ENCODE results near the gene EXOC1. TPM values are rescaled to one million over a fixed set of nuclear protein-coding genes. Genes with fewer than 3 reads are reported as not detected.
A peak's percentile ranks its signal among the peaks of the same experiment; 100 is the strongest.

EXOC1 gene
- total and polyA plus RNA-seq, 10 of the 15 experiments (the other 5 are each of a cell fraction or from before 2014, with no cell fraction given): 11.8 to 36.6 (median 21.1) TPM

DNA sequence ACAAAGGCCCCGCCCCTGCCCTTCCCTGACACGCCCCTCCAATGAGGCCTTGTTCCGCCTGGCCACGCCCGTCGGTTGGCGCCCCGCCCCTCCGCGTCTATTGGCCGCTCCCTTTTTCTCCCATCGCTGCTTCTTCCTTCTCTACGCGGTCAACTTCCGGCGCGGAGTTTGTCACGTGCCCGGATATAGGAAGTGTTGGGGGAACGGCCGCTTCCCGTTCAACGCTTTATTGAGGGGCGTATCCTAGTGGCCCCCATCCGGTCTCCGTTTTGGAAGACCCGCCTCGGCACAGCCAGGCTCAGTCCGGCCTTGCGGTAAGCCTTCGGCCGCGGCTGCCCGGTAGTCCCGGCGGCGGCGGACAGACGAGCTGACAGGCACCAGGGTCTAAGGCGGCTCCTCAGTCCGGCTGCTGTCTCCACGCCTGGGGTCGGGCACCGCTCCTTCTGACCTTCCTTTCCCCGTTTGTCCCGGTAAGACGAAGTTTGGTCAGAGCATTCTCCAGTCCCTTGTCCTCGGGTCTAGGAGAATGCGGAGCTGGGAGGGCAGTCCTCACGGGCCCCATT lies at the start of gene EXOC1 (continued):
- TF ChIP-seq, protein P1, sequence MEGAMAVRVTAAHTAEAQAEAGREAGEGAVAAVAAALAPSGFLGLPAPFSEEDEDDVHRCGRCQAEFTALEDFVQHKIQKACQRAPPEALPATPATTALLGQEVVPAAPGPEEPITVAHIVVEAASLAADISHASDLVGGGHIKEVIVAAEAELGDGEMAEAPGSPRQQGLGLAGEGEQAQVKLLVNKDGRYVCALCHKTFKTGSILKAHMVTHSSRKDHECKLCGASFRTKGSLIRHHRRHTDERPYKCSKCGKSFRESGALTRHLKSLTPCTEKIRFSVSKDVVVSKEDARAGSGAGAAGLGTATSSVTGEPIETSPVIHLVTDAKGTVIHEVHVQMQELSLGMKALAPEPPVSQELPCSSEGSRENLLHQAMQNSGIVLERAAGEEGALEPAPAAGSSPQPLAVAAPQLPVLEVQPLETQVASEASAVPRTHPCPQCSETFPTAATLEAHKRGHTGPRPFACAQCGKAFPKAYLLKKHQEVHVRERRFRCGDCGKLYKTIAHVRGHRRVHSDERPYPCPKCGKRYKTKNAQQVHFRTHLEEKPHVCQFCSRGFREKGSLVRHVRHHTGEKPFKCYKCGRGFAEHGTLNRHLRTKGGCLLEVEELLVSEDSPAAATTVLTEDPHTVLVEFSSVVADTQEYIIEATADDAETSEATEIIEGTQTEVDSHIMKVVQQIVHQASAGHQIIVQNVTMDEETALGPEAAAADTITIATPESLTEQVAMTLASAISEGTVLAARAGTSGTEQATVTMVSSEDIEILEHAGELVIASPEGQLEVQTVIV (IDR thresholded peaks at IDR 0.05; ENCODE audit: borderline replicate concordance, partially characterized antibody): peak; percentile 94
- TF ChIP-seq NRF1 (conservative IDR thresholded peaks at IDR 0.05; ENCODE audit: low read depth, low read length) (no peak), GATAD2B (conservative IDR thresholded peaks at IDR 0.05; ENCODE audit: low read depth) (peak; percentile 61; the same call in 1 of the 2 replicates), NBN (IDR thresholded peaks at IDR 0.05) (peak; percentile 61; the same call in 1 of the 2 replicates), CBFB (IDR thresholded peaks at IDR 0.05; ENCODE audit: low read depth) (peak; percentile 82; the same call in 1 of the 2 replicates), MYC (IDR thresholded peaks at IDR 0.05; ENCODE audit: insufficient read depth, insufficient read length, insufficient replicate concordance, low read length, severe bottlenecking) (no peak), NFYB (IDR thresholded peaks at IDR 0.05; ENCODE audit: insufficient read depth, low read depth, low read length) (peak; percentile 86; the same call in 1 of the 2 replicates), CREB1 (IDR thresholded peaks at IDR 0.05; ENCODE audit: low read depth) (peak; percentile 84; the same call in 1 of the 2 replicates), ZNF384 (IDR thresholded peaks at IDR 0.05; ENCODE audit: borderline replicate concordance, low read depth, low read length) (no peak), RUNX3 (IDR thresholded peaks at IDR 0.05; ENCODE audit: low read length) (peak; percentile 56), YY1 (IDR thresholded peaks at IDR 0.05; ENCODE audit: low read depth, low read length) (no peak), SREBF1 (IDR thresholded peaks at IDR 0.05; ENCODE audit: low read length) (no peak), SMAD1 (IDR thresholded peaks at IDR 0.05; ENCODE audit: low read depth, partially characterized antibody) (no peak), PML (IDR thresholded peaks at IDR 0.05; ENCODE audit: low read length) (peak; percentile 77), KLF5 (IDR thresholded peaks at IDR 0.05; ENCODE audit: partially characterized antibody) (peak; percentile 69), MEF2B (IDR thresholded peaks at IDR 0.05; ENCODE audit: partially characterized antibody, poor library complexity, severe bottlenecking) (no peak), ZZZ3 (IDR thresholded peaks at IDR 0.05; ENCODE audit: control insufficient read depth, insufficient read length, low read depth) (no peak), BRCA1 (IDR thresholded peaks at IDR 0.05; ENCODE audit: low read depth, low read length) (no peak)
- TF ChIP-seq, protein P2, sequence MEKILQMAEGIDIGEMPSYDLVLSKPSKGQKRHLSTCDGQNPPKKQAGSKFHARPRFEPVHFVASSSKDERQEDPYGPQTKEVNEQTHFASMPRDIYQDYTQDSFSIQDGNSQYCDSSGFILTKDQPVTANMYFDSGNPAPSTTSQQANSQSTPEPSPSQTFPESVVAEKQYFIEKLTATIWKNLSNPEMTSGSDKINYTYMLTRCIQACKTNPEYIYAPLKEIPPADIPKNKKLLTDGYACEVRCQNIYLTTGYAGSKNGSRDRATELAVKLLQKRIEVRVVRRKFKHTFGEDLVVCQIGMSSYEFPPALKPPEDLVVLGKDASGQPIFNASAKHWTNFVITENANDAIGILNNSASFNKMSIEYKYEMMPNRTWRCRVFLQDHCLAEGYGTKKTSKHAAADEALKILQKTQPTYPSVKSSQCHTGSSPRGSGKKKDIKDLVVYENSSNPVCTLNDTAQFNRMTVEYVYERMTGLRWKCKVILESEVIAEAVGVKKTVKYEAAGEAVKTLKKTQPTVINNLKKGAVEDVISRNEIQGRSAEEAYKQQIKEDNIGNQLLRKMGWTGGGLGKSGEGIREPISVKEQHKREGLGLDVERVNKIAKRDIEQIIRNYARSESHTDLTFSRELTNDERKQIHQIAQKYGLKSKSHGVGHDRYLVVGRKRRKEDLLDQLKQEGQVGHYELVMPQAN (conservative IDR thresholded peaks at IDR 0.05): peak; percentile 88
- TF ChIP-seq, protein P3, sequence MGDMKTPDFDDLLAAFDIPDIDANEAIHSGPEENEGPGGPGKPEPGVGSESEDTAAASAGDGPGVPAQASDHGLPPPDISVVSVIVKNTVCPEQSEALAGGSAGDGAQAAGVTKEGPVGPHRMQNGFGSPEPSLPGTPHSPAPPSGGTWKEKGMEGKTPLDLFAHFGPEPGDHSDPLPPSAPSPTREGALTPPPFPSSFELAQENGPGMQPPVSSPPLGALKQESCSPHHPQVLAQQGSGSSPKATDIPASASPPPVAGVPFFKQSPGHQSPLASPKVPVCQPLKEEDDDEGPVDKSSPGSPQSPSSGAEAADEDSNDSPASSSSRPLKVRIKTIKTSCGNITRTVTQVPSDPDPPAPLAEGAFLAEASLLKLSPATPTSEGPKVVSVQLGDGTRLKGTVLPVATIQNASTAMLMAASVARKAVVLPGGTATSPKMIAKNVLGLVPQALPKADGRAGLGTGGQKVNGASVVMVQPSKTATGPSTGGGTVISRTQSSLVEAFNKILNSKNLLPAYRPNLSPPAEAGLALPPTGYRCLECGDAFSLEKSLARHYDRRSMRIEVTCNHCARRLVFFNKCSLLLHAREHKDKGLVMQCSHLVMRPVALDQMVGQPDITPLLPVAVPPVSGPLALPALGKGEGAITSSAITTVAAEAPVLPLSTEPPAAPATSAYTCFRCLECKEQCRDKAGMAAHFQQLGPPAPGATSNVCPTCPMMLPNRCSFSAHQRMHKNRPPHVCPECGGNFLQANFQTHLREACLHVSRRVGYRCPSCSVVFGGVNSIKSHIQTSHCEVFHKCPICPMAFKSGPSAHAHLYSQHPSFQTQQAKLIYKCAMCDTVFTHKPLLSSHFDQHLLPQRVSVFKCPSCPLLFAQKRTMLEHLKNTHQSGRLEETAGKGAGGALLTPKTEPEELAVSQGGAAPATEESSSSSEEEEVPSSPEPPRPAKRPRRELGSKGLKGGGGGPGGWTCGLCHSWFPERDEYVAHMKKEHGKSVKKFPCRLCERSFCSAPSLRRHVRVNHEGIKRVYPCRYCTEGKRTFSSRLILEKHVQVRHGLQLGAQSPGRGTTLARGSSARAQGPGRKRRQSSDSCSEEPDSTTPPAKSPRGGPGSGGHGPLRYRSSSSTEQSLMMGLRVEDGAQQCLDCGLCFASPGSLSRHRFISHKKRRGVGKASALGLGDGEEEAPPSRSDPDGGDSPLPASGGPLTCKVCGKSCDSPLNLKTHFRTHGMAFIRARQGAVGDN (IDR thresholded peaks at IDR 0.05): no peak
- TF ChIP-seq, protein P4, sequence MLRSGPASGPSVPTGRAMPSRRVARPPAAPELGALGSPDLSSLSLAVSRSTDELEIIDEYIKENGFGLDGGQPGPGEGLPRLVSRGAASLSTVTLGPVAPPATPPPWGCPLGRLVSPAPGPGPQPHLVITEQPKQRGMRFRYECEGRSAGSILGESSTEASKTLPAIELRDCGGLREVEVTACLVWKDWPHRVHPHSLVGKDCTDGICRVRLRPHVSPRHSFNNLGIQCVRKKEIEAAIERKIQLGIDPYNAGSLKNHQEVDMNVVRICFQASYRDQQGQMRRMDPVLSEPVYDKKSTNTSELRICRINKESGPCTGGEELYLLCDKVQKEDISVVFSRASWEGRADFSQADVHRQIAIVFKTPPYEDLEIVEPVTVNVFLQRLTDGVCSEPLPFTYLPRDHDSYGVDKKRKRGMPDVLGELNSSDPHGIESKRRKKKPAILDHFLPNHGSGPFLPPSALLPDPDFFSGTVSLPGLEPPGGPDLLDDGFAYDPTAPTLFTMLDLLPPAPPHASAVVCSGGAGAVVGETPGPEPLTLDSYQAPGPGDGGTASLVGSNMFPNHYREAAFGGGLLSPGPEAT (IDR thresholded peaks at IDR 0.05; ENCODE audit: low read depth): peak; percentile 47; the same call in 1 of the 2 replicates

Data from GM12878 (cell line).